K562 (cell line): ENCODE data around the gene NELFA.

Experiments
- CEBPZ ChIP-seq: fragments of 150-350 bp; IDR thresholded peaks from 2 replicates; pipeline ENCODE4 v1.6.1; 2014; ENCODE audit warnings: low read depth, mild to moderate bottlenecking, low read length, borderline replicate concordance
- CTCF ChIP-seq, 3 experiments: IDR thresholded peaks in 2 of 3; conservative IDR thresholded peaks in 1 of 3; 2 replicates each; pipeline ENCODE4 v1.5.1; 2011 to 2012; ENCODE audit warnings: low read length in 3 of 3, mild to moderate bottlenecking in 3 of 3, control low read depth in 2 of 3, improper control_type of control experiment in 1 of 3, inconsistent platforms in 1 of 3, low read depth in 1 of 3, mixed read lengths in 1 of 3, moderate library complexity in 1 of 3; ENCODE audit not compliant: insufficient read depth in 2 of 3
- IRF2 ChIP-seq: sonication (generic); formaldehyde crosslinking; IDR thresholded peaks from 2 replicates; pipeline ENCODE4 v1.8.1; 2022; ENCODE audit warnings: mild to moderate bottlenecking, missing genetic modification reagents
- KDM4B ChIP-seq, 2 experiments: fragments of 450-650 bp in 1 of 2; sonication (generic) in 1 of 2; IDR thresholded peaks; 2 replicates each; pipeline ENCODE4 v1.6.1; 2016 to 2017; ENCODE audit warnings: borderline replicate concordance in 2 of 2, antibody characterized with exemption in 1 of 2, low read depth in 1 of 2, mild to moderate bottlenecking in 1 of 2
- MTA3 ChIP-seq: fragments of 450-650 bp; formaldehyde crosslinking; IDR thresholded peaks from 2 replicates; pipeline ENCODE4 v1.6.1; 2017; ENCODE audit warnings: mild to moderate bottlenecking, borderline replicate concordance
- MYC ChIP-seq, 2 experiments: fragments of 250-450 bp in 1 of 2; sonication (Bioruptor Pico) in 1 of 2; IDR thresholded peaks; 2 replicates each; pipeline versions ENCODE4 v1.5.1 to v1.6.1; 2012 to 2021; ENCODE audit warnings: low read depth in 2 of 2, borderline replicate concordance in 1 of 2, improper control_type of control experiment in 1 of 2, low read length in 1 of 2, mild to moderate bottlenecking in 1 of 2, moderate library complexity in 1 of 2
- NRF1 ChIP-seq, 2 experiments: fragments of 450-650 bp; IDR thresholded peaks in 1 of 2; conservative IDR thresholded peaks in 1 of 2; 2 replicates each; pipeline ENCODE4 v1.6.1; 2014; ENCODE audit warnings: mild to moderate bottlenecking in 2 of 2
- POLR3A ChIP-seq: IDR thresholded peaks from 2 replicates; pipeline ENCODE4 v1.6.1; 2011; ENCODE audit warnings: borderline replicate concordance, mild to moderate bottlenecking, moderate library complexity; ENCODE audit not compliant: insufficient read length, insufficient read depth; ENCODE audit errors: extremely low read depth
- RCOR1 ChIP-seq, 2 experiments: IDR thresholded peaks; 2 replicates each; pipeline ENCODE4 v1.6.1; 2012; ENCODE audit warnings: low read depth in 2 of 2, low read length in 2 of 2, borderline replicate concordance in 1 of 2, improper control_type of control experiment in 1 of 2
- TSHZ1 ChIP-seq: fragments of 250-450 bp; sonication (Bioruptor Pico); IDR thresholded peaks from 2 replicates; pipeline ENCODE4 v1.4.0; 2020; ENCODE audit warnings: mild to moderate bottlenecking, moderate library complexity
- U2AF2 ChIP-seq: fragments of 200-400 bp; formaldehyde crosslinking; optimal IDR thresholded peaks from 2 replicates; pipeline ENCODE3; 2017; ENCODE audit warnings: low read depth, mild to moderate bottlenecking, low read length
- USF2 ChIP-seq: sonication (generic); formaldehyde crosslinking; IDR thresholded peaks from 2 replicates; pipeline ENCODE4 v1.5.0; 2020; ENCODE audit warnings: missing genetic modification reagents
- WHSC1 ChIP-seq: IDR thresholded peaks from one replicate; pipeline ENCODE4 v1.6.1; 2012; ENCODE audit warnings: low read length, control low read depth, inconsistent platforms
- ZNF79 ChIP-seq: fragments of 250-450 bp; sonication (Bioruptor Pico); IDR thresholded peaks from 2 replicates; pipeline ENCODE4 v1.4.0; 2020; ENCODE audit warnings: low read depth, mild to moderate bottlenecking, moderate library complexity

- TF ChIP-seq WHSC1 (no peak), POLR3A (no peak), NRF1 (conservative IDR thresholded peaks at IDR 0.05 in 1 of 2, IDR thresholded peaks at IDR 0.05 in 1 of 2) (no peak), CTCF (IDR thresholded peaks at IDR 0.05 in 2 of 3, conservative IDR thresholded peaks at IDR 0.05 in 1 of 3; ENCODE audit: insufficient read depth in 2 of 3, low read depth in 1 of 3, low read length in 3 of 3) (no peak), CEBPZ (no peak), MYC (IDR thresholded peaks at IDR 0.05; ENCODE audit: low read depth, low read length) (no peak), MYC (CRISPR knock-in tag; IDR thresholded peaks at IDR 0.05; ENCODE audit: borderline replicate concordance, low read depth) (no peak), USF2 (no peak), U2AF2 (no peak), MTA3 (no peak), ZNF79 (CRISPR knock-in tag) (no peak), IRF2 (CRISPR knock-in tag) (no peak), KDM4B (IDR thresholded peaks at IDR 0.05; ENCODE audit: borderline replicate concordance in 2 of 2, low read depth in 1 of 2) (no peak), TSHZ1 (CRISPR knock-in tag) (no peak), RCOR1 (IDR thresholded peaks at IDR 0.05; ENCODE audit: borderline replicate concordance in 1 of 2, low read depth in 2 of 2, low read length in 2 of 2) (no peak)
These were observed 20.4 kb downstream of the NELFA start for GRCh38 chr4:1988327-1988724.
